ENCODE results near the gene ATXN10. TPM values are rescaled to one million over a fixed set of nuclear protein-coding genes. Genes with fewer than 3 reads are reported as not detected.

ATXN10 gene
- total and polyA plus RNA-seq, 2 of the 13 experiments (the other 11 are each of a cell fraction or from before 2014, with no cell fraction given), result 60.1 to 194 TPM

DNA sequence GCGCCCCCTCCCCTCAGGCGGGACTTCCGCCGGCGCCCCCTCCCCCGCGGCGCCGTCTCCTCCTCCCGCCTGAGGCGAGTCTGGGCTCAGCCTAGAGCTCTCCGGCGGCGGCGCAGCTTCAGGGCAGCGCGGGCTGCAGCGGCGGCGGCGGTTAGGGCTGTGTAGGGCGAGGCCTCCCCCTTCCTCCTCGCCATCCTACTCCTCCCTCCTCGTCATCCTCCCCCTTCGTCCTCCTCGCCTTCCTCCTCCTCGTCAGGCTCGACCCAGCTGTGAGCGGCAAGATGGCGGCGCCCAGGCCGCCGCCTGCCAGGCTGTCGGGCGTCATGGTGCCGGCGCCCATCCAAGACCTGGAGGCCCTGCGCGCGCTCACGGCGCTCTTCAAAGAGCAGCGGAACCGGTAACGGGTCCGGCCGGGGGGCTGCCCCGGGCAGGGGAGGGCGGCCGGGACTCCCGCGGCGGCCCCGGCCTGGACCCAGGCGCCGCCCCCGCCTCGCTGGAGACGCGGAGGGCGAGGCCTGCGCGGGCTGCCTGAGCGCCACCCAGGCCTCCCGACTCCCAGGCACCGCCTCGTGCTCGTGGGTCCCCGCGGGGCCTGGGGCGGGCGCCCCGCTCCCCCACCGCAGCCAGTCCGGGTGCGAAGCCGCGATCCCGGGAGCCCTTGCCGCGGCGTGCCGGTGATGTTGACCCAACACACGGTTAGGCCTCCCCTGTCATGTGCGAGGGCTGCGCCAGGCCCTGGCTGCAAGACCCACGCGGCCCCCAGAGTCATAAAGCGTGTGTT is at the start of gene ATXN10 (continued):
- TF ChIP-seq EP300 (IDR thresholded peaks at IDR 0.05; ENCODE audit: low read depth in 2 of 2, low read length in 2 of 2) (no peak), EP300 (CRISPR knock-in tag; IDR thresholded peaks at IDR 0.05; ENCODE audit: borderline replicate concordance) (no peak), ZNF530 (CRISPR knock-in tag; IDR thresholded peaks at IDR 0.05; ENCODE audit: low read depth) (no peak; the same call in 1 of the 2 replicates), ARID2 (CRISPR knock-in tag; IDR thresholded peaks at IDR 0.05; ENCODE audit: borderline replicate concordance) (no peak), ETV5 (CRISPR knock-in tag; IDR thresholded peaks at IDR 0.05; ENCODE audit: borderline replicate concordance) (no peak; the same call in 1 of the 2 replicates), ZNF138 (CRISPR knock-in tag; IDR thresholded peaks at IDR 0.05; ENCODE audit: low read depth) (no peak; the same call in 1 of the 2 replicates), ZKSCAN8 (CRISPR knock-in tag; IDR thresholded peaks at IDR 0.05; ENCODE audit: borderline replicate concordance) (no peak), ZNF260 (CRISPR knock-in tag; IDR thresholded peaks at IDR 0.05; ENCODE audit: borderline replicate concordance, low read depth) (no peak), MTF1 (CRISPR knock-in tag; IDR thresholded peaks at IDR 0.05) (no peak), NFKBIZ (CRISPR knock-in tag; IDR thresholded peaks at IDR 0.05) (no peak), SALL1 (CRISPR knock-in tag; IDR thresholded peaks at IDR 0.05) (peak; percentile 40; the same call in 1 of the 2 replicates)
- TF ChIP-seq, protein P1, sequence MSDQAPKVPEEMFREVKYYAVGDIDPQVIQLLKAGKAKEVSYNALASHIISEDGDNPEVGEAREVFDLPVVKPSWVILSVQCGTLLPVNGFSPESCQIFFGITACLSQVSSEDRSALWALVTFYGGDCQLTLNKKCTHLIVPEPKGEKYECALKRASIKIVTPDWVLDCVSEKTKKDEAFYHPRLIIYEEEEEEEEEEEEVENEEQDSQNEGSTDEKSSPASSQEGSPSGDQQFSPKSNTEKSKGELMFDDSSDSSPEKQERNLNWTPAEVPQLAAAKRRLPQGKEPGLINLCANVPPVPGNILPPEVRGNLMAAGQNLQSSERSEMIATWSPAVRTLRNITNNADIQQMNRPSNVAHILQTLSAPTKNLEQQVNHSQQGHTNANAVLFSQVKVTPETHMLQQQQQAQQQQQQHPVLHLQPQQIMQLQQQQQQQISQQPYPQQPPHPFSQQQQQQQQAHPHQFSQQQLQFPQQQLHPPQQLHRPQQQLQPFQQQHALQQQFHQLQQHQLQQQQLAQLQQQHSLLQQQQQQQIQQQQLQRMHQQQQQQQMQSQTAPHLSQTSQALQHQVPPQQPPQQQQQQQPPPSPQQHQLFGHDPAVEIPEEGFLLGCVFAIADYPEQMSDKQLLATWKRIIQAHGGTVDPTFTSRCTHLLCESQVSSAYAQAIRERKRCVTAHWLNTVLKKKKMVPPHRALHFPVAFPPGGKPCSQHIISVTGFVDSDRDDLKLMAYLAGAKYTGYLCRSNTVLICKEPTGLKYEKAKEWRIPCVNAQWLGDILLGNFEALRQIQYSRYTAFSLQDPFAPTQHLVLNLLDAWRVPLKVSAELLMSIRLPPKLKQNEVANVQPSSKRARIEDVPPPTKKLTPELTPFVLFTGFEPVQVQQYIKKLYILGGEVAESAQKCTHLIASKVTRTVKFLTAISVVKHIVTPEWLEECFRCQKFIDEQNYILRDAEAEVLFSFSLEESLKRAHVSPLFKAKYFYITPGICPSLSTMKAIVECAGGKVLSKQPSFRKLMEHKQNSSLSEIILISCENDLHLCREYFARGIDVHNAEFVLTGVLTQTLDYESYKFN (CRISPR knock-in tag; conservative IDR thresholded peaks at IDR 0.05), result no peak; the same call in 1 of the 2 replicates
- TF ChIP-seq, protein P2, sequence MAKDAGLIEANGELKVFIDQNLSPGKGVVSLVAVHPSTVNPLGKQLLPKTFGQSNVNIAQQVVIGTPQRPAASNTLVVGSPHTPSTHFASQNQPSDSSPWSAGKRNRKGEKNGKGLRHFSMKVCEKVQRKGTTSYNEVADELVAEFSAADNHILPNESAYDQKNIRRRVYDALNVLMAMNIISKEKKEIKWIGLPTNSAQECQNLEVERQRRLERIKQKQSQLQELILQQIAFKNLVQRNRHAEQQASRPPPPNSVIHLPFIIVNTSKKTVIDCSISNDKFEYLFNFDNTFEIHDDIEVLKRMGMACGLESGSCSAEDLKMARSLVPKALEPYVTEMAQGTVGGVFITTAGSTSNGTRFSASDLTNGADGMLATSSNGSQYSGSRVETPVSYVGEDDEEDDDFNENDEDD (CRISPR knock-in tag; IDR thresholded peaks at IDR 0.05; ENCODE audit: borderline replicate concordance), result no peak
- TF ChIP-seq, protein P3, sequence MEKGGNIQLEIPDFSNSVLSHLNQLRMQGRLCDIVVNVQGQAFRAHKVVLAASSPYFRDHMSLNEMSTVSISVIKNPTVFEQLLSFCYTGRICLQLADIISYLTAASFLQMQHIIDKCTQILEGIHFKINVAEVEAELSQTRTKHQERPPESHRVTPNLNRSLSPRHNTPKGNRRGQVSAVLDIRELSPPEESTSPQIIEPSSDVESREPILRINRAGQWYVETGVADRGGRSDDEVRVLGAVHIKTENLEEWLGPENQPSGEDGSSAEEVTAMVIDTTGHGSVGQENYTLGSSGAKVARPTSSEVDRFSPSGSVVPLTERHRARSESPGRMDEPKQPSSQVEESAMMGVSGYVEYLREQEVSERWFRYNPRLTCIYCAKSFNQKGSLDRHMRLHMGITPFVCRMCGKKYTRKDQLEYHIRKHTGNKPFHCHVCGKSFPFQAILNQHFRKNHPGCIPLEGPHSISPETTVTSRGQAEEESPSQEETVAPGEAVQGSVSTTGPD (CRISPR knock-in tag; IDR thresholded peaks at IDR 0.05), result no peak
- TF ChIP-seq, protein P4, sequence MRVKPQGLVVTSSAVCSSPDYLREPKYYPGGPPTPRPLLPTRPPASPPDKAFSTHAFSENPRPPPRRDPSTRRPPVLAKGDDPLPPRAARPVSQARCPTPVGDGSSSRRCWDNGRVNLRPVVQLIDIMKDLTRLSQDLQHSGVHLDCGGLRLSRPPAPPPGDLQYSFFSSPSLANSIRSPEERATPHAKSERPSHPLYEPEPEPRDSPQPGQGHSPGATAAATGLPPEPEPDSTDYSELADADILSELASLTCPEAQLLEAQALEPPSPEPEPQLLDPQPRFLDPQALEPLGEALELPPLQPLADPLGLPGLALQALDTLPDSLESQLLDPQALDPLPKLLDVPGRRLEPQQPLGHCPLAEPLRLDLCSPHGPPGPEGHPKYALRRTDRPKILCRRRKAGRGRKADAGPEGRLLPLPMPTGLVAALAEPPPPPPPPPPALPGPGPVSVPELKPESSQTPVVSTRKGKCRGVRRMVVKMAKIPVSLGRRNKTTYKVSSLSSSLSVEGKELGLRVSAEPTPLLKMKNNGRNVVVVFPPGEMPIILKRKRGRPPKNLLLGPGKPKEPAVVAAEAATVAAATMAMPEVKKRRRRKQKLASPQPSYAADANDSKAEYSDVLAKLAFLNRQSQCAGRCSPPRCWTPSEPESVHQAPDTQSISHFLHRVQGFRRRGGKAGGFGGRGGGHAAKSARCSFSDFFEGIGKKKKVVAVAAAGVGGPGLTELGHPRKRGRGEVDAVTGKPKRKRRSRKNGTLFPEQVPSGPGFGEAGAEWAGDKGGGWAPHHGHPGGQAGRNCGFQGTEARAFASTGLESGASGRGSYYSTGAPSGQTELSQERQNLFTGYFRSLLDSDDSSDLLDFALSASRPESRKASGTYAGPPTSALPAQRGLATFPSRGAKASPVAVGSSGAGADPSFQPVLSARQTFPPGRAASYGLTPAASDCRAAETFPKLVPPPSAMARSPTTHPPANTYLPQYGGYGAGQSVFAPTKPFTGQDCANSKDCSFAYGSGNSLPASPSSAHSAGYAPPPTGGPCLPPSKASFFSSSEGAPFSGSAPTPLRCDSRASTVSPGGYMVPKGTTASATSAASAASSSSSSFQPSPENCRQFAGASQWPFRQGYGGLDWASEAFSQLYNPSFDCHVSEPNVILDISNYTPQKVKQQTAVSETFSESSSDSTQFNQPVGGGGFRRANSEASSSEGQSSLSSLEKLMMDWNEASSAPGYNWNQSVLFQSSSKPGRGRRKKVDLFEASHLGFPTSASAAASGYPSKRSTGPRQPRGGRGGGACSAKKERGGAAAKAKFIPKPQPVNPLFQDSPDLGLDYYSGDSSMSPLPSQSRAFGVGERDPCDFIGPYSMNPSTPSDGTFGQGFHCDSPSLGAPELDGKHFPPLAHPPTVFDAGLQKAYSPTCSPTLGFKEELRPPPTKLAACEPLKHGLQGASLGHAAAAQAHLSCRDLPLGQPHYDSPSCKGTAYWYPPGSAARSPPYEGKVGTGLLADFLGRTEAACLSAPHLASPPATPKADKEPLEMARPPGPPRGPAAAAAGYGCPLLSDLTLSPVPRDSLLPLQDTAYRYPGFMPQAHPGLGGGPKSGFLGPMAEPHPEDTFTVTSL (CRISPR knock-in tag; IDR thresholded peaks at IDR 0.05; ENCODE audit: borderline replicate concordance), result no peak

Measured in HepG2 (cell line).